ENCODE measurements around the gene NDUFS1. TPM values are rescaled to one million over a fixed set of nuclear protein-coding genes. Genes with fewer than 3 reads are reported as not detected.

NDUFS1 gene
- total and polyA plus RNA-seq, 9 of the 15 experiments (the other 6 are each of a cell fraction or from before 2014, with no cell fraction given), result 75.0 to 130 (median 91.5) TPM

- TF ChIP-seq POLR3A (IDR thresholded peaks at IDR 0.05; ENCODE audit: borderline replicate concordance, extremely low read depth, insufficient read depth, insufficient read length) (no peak), NKRF (IDR thresholded peaks at IDR 0.05; ENCODE audit: borderline replicate concordance) (no peak), NFIX (CRISPR knock-in tag; IDR thresholded peaks at IDR 0.05; ENCODE audit: low read depth) (no peak)
Observed at GRCh38 chr2:206115026-206115578, 44.1 kb downstream of the NDUFS1 start (continued).

GRCh38 chr2:206112846-206113547 is 46.2 kb downstream of the NDUFS1 start:
- no peak for DNase-seq (ENCODE audit: extremely low read depth in 1 of 4, low spot score in 3 of 4)
- 72% methylated on average over 7 of the region's 7 CpGs for WGBS (ENCODE audit: insufficient coverage, low coverage, missing lambda C conversion rate)
- POLR2A ChIA-PET, result no interaction called here

More at GRCh38 chr2:206112846-206113547, 46.2 kb downstream of the NDUFS1 start:
- Histone ChIP-seq H3K36me3 (ENCODE audit: control insufficient read depth, insufficient read depth, low read length) (peaks cover 8% of the 10 kb centered on the region; the same call in 1 of the 3 replicates), H3K27ac (ENCODE audit: extremely low read depth, low read depth, low read length) (no peak overlapping the region), H3K4me1 (replicated peaks in 1 of 2; ENCODE audit: control insufficient read depth in 2 of 2, insufficient read depth in 2 of 2, low read length in 2 of 2) (no peaks in the 10 kb centered on the region; a peak in 1 of 5 replicates), H4K20me1 (replicated peaks; ENCODE audit: control insufficient read depth, insufficient read depth, low read length) (no peaks in the 10 kb centered on the region), H3K9ac (ENCODE audit: insufficient read depth in 1 of 2, low read depth in 2 of 2, low read length in 2 of 2) (no peak overlapping the region), H3K9me3 (replicated peaks; ENCODE audit: control insufficient read depth, insufficient read depth, low read depth, low read length) (no peaks in the 10 kb centered on the region), H3K27me3 (ENCODE audit: control insufficient read depth in 2 of 2, insufficient read depth in 2 of 2, low read length in 2 of 2) (no peaks in the 10 kb centered on the region), H3K79me2 (ENCODE audit: control insufficient read depth, insufficient read depth, low read length) (no peaks in the 10 kb centered on the region), H2AFZ (ENCODE audit: low read depth, low read length) (no peak overlapping the region), H3K9me1 (ENCODE audit: control insufficient read depth, insufficient read depth, low read length) (no peaks in the 10 kb centered on the region), H3K4me3 (no peak overlapping the region), H3K4me2 (ENCODE audit: insufficient read depth, low read length) (no peak overlapping the region)
- TF ChIP-seq SLC30A9 (CRISPR knock-in tag; IDR thresholded peaks at IDR 0.05) (no peak), YBX1 (IDR thresholded peaks at IDR 0.05) (no peak), ZFP1 (CRISPR knock-in tag; IDR thresholded peaks at IDR 0.05) (no peak), COPS2 (conservative IDR thresholded peaks at IDR 0.05) (no peak), ZNF124 (CRISPR knock-in tag; IDR thresholded peaks at IDR 0.05) (no peak), STAT5B (CRISPR knock-in tag; IDR thresholded peaks at IDR 0.05) (no peak), ZC3H11A (IDR thresholded peaks at IDR 0.05; ENCODE audit: low read depth, low read length) (no peak), ATF7 (IDR thresholded peaks at IDR 0.05) (no peak), ATF2 (CRISPR knock-in tag; IDR thresholded peaks at IDR 0.05) (no peak), CCNT2 (IDR thresholded peaks at IDR 0.05; ENCODE audit: borderline replicate concordance, extremely low read depth, insufficient read length, low read depth, low read length) (no peak), ARID1B (IDR thresholded peaks at IDR 0.05) (no peak), GATAD2B (IDR thresholded peaks at IDR 0.05; ENCODE audit: borderline replicate concordance) (no peak)
- intact Hi-C loops (cut with micrococcal nuclease) (no loop called here), in situ Hi-C loops (cut with MboI) (no loop called here)
- no peak for FAIRE-seq
- no peak for ATAC-seq
- no TSS peak for BruUV-seq (replicated peaks)
- CTCF ChIA-PET (ENCODE audit: low intra/inter-chr PET ratio), result no interaction called here

Data from K562 (cell line).